GM19193 (cell line): ENCODE data around the gene PLXNB3.

Experiments
- POLR2A ChIP-seq: IDR thresholded peaks from 4 replicates; pipeline ENCODE4 v1.6.1; 2011; ENCODE audit not compliant: insufficient read depth, insufficient read length; ENCODE audit errors: extremely low read depth

Gene PLXNB3

DNA sequence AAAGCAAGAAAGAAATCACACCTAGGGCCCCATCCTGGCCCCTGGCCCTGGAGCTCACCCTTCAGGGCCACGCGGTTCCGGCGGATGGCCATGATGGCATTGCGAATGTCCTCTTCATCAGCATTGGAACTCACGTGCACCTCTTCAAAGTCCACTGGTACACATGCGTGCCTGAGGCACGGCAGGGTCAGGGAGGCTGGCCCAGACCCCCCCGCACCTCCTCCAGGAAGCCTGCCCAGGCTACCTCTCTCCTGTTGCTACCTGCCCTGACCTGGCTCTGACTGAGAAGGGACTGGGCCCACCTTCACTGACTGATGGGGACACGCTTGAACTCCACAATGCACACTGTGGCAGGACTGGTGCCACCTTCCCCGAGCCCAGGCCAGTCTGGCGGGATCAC lies 25.6 kb downstream of the PLXNB3 start:
- TF ChIP-seq POLR2A, result no peak

DNA sequence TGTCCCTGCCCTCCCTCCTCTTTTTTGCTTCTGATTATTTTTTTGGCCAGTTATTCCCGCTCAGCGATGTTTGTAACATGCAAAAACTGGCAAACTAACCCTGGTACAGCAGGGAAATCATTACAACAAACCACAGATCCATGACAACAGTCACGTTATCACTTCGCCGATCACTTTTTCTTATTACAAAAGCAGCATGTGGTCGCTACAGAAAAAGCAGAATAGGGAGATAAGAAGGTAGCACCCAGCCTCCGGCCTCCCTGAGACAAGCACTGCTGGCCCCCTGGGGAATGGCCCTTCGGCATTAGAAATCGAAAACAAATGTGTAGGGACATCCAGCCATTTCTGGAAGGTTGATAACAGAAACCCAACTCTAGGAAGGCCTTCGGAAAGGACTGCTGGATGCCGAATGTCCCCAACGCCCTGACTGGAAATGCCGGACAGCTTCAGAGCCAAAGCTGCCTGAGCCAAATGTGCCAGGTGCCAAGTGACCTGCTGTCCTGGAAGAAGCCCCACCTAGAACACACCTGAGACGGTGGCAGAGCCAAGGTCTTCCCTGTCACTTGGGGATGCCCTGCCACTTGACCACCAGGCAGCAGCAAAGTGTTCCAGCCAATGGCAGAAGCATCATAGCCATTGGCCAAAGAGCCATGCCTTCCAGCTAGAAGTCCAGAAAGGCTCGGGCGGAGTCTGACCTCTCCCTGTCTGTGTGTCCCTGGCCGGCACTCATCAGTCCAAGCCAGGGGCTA lies 27.2 kb downstream of the PLXNB3 start:
- TF ChIP-seq POLR2A, result no peak

DNA sequence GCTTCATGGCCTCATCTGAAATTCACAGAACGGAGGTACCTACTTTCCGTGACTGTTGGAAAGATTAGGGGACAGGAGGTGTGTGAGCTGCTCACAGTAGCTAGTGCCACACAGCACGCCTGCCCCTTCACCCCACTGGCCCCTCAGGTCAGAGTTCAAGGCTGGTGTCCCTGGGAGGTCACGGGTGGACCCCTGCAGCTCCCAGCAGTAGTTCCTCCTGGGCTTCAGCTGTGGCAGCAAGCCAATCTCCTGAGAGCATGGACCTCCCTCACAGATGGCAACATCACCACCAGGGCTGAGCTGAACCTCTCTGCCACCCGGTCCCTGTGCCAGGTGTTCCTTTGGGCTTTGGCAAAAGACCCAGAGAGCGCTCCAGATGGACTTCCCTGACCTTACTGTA lies 28.3 kb downstream of the PLXNB3 start:
- TF ChIP-seq POLR2A, result no peak

DNA sequence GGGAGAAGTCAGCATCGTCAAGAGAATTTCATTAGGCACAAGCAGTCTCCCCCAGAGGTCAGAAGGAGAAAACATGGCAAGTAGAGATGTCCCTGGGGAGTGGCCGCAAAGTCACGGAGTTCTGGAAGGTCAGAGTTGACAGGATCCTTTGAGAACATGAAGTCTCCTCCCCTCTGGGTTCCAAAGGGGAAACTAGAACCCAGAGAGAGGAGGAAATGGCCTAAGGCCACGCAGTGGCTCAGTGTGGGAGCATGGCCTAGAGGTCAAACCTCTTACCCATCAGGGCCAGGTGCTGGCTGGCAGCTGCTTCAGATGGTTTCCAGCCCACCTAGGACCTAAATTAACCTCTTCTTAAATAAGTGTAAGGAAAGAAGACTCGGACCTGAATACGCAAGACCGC lies 29.2 kb downstream of the PLXNB3 start:
- TF ChIP-seq POLR2A, result no peak

DNA sequence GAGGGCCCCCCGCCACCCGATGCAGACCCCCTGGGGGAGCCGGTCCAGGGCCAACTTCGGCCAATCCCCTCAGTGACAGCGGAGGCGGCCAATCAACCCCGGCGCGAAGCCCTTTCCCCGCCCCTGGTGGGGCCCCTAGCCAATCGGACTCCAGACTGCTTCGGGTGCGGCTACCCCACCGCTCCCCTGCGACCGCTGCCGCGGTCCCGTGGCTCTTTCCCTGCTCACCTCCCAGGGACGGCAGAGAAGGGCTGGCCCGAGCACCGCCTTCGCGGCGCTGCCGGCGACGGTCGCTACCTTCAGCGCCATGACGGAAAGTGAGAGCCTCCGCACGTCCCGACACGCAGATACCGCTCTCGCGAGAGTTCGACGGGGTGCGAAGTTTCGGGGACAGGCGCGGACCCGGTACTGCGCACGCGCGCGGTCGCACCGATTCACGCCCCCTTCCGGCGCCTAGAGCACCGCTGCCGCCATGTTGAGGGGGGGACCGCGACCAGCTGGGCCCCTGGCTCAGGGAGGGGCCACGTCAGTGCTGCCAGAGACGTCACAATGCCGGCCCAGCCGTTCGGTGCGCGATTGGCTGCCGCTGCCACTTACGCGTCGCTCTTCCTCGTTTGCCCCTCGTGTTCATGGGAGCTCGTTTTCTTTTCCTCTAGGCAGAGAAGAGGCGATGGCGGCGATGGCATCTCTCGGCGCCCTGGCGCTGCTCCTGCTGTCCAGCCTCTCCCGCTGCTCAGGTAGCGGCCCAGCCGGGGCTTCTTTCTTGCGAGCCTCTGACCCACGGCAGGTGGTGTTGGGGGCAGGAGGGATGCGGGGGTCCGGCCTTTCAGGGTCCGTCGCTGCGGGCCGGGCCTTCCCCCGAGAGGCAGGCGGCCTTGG lies 30.2 kb downstream of the PLXNB3 start, which contains the start of the genes IDH3G and SSR4:
IDH3G (minus strand) TSS at position 358 of the 879 bp plus-strand sequence; CDS start at position 309, 49 bp downstream.
SSR4 (plus strand) TSS at position 651 of the 879 bp plus-strand sequence; CDS start at position 671, 20 bp downstream.
- peak; percentile 79 for TF ChIP-seq POLR2A

DNA sequence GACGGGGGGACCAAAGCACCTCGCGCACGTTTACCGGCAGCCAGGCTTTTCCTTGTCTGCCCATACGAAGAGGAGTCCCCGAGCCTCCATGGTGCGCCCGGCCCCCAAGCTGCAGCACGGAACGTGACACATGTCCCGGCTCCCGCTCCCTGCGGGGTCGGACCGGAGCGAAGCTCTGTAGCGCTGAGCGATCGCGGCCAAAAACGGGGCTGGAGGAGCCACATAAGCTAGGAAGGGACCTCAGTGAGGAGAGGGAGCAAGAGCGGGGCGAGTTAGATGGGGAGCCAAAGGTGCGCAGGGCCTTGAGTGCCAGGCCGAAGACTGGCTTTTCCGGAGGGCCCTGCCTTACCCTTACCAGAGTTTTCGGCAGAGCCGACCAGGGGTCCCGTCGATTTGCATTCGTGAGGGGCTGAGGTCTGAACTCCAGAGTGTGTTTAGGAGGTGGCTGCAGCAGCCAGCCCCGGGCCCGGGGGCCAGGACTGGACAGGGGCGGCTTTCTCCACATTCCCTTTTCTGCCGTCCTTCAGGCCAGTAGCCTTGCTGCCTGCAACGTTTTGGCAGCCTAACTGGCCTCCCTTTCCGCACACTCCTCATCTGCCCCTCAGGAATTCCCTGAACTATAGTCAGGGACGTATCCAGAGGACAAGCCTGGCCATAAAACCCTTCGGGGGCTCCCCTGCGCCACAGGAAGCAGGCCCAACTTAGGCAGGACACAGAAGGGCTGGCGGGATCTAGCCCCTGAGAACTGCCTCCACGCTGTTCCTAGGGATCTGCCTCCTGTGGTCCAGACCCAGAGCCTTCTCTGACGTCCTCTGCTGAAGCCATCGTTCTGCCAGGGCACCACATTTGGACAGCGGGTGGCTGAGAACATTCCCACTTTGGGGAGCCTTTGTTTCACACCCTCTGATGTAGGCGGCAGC lies 31.1 kb downstream of the PLXNB3 start:
- no peak for TF ChIP-seq POLR2A

DNA sequence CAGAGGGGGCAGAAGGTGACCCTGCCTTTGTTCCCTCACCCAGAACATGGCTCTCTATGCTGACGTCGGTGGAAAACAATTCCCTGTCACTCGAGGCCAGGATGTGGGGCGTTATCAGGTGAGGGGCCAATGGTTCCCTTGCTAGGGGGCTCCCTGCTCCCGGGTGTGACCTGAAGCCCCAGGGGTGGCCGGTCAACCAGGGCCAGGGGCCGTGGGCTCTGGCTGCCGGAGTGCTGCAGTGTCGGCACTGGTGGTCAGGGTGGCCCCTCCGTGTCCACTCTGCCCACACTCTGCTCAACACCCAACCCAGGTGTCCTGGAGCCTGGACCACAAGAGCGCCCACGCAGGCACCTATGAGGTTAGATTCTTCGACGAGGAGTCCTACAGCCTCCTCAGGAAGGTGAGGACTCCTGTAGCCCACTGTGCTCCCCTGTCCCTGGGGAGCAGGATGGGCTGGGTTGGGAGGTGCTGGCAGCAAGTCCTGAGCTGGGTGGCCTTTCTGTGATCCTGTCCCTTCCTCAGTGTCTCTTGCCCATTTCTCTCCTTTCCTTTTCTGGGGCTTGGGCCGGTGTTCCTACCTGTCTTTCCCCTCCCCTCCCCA lies 33.5 kb downstream of the PLXNB3 start:
- TF ChIP-seq POLR2A, result no peak

DNA sequence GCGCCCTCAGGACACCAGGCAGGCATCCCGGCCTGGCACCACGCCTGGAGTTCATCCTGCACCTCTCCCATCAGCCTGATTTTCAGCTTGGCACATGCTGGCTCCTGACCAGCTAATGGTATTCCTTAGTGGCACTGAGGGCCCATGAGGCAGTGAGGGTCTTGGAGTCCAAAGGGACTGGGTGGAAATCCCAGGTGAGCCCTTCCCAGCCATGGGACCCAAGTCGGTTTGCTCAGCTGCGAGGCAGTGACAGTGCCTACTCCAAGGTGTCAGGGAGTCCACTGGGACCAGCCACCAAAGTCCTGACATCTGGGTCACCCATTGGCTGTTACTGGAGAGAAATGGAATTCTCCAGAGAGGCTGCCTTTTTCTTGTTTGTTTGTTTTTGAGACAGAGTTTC lies 35.3 kb downstream of the PLXNB3 start:
- TF ChIP-seq POLR2A, result no peak

DNA sequence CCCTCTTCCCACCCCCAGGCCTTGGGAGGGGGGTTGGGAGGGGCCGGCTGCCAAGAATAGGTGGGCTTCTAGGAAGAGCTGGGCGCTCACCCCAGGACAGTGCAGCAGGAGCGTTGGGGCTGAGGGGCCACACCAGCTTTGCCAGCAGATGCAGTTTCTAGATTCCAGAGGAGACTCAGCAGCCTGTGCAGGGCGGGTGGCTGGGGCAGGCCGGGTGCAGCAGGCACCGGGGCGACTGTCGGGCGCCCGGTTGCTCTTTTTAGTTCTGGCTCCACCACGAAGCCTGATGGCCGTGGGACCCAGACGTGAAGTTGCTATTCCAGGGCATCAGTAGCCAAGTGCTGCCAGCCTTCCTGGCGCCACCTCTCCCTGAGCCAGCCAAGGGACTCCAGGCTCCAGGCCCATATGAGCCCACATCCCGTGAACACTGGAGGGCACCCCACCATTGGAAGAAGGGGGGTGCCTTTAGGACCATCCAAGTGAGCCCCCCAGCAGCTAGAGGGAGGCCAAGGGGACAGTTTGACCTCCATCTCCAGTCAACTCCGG lies 36.2 kb downstream of the PLXNB3 start:
- TF ChIP-seq POLR2A, result no peak

DNA sequence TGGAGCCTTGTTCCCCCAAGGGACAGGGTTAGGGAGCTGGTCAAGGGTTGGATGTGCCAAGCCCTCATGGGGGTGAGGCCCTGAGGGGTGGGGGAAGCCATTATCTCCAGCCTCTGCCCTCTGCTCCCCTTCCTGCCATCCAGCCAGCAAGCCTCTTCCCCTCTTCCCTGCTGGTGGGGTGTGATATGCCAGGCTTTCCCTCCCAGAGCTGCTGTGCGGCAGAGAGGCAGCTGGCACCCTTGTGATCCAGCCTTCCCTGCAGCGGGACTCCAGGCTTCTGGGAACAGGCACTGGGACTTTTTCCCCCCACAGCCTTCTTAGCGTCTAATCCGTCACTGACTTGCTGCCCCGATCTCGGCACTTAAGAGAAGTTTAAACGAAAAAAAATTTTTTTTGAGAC lies 36.7 kb downstream of the PLXNB3 start:
- no peak for TF ChIP-seq POLR2A

DNA sequence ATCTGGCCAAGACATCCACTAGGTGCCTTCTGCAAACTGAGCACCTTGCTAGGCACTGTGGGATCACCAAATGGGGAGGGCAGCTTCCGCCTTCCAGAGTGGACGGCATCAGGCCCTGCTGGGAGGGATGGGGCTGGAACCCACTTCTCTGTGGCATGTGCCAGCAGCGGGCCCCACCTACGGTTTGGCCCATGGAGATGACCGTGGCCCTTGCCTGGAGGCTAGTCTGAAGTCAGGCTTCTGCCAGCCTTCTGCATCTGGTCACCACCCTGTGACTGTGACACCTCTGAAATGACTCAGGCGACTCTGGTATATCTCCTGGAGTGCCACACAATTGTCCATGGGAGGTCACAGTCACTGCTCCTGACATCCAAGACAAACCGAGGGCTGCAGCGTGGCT lies 37.6 kb downstream of the PLXNB3 start:
- TF ChIP-seq POLR2A, result no peak

DNA sequence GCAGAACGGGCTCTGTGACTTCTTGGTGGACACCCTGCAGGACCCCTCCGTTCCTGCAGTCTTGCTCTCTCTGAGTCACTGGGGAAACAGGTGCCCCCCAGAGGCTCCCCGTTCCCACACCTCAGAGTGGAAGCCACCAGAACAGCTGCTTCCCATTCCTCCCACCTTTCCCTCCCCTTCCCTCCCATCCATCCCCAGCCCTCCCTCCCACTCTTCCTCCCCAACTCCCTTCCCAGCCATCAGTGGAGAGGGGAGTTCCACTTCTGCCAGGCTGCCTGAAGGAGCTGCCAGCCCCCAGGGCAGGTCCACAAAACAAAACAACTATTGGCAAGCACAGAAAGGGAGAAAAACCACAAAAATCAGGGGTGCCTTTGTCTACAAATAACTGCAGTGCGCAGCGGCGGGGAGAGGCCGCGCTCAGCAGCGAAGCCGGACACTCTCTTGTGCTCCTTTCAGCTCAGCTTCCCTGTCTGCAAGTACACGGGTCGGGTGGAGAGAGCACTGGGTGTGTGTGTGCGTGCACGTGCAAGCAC lies 38.5 kb downstream of the PLXNB3 start:
- TF ChIP-seq POLR2A, result no peak

DNA sequence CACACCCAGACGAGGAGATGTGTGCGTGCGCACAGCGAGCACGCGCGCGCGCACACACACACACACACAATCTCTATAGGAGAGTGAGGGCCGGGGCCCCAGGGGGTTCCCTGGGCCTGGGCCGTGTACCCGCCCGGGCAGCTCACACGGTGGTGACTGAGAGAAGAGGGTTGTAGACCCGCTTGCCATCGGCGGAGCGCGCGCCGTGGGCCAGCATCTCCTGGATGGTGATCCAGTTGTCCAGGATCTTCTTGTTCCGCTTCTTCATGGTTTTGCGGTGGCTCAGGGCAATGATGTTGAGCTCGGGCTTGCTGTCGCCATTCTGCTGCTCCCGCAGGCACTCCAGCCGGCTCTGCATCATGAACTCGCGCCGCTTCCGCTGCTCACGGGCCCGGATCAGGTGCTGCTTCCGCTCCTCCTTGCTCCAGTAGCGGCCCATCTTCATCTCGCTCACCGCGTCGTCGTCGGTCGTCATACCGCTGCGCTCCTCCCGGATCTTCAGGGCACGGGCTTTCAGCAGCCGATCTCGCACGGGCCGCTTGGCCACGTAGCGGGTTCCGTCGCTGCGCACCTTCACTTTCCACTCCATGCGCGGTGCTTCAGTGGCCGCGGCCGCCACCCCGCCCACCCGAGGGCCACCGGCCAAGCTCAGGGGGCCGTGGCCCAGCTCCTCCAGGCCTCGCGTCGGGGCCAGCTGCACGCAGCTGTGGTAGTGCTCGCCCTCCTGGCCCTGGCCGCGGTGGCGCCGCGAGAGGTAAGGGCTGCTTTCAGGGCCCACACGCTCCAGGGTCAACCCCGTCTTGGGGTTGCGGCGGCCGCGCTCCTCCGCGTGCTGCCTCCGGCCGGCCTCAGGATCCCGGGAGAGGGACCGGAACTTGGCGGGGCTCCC lies 39.4 kb downstream of the PLXNB3 start:
- TF ChIP-seq POLR2A, result no peak
